C4-2B (cell line): ENCODE results near the gene TTC22.

Experiments used
- CTCF ChIP-seq: fragments of 450-650 bp; conservative IDR thresholded peaks from 2 replicates; pipeline ENCODE4 v1.5.1; 2017; ENCODE audit warnings: mild to moderate bottlenecking
- ZFX ChIP-seq: fragments of 450-650 bp; IDR thresholded peaks from 2 replicates; pipeline ENCODE4 v1.6.1; 2017

GRCh38 chr1:54806931-54807611 lies 5.9 kb upstream of the TTC22 start:
- TF ChIP-seq CTCF (no peak), ZFX (no peak)
